GM21390 (cell line): ENCODE measurements around the gene MED13L.
"Not testable (repeated sequence)": the region's sequence is repeated elsewhere in the genome, so short reads cannot be mapped to it uniquely, and the experiment has no call there.

ENCODE experiments used
- ATAC-seq: cut with Tn5 transposase; IDR thresholded peaks from one replicate; pipeline ENCODE4 v1.9.1; 2021; ENCODE audit not compliant: unreplicated experiment

MED13L gene

DNA sequence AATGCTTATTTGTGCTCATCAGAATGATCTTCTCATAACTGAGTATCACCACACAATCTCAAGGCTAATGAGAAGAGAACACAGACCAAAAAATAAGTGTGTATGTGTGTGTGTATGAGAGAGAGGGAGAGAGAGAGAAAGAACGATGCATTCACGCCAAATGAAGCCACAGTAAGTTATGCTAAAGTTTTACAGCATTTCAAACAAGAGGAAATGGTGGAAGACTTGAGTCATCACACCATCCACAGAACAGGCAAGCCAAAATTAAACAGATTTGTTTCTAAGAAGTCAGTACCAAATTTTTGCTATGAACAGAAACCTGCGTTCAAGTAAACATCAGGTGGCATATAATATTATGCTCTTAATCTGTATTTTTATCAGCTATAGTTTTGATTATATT is 141.2 kb downstream of the MED13L start:
- ATAC-seq: no peak

- ATAC-seq: no peak
Observed at GRCh38 chr12:116135209-116135930, 142.1 kb downstream of the MED13L start.

DNA sequence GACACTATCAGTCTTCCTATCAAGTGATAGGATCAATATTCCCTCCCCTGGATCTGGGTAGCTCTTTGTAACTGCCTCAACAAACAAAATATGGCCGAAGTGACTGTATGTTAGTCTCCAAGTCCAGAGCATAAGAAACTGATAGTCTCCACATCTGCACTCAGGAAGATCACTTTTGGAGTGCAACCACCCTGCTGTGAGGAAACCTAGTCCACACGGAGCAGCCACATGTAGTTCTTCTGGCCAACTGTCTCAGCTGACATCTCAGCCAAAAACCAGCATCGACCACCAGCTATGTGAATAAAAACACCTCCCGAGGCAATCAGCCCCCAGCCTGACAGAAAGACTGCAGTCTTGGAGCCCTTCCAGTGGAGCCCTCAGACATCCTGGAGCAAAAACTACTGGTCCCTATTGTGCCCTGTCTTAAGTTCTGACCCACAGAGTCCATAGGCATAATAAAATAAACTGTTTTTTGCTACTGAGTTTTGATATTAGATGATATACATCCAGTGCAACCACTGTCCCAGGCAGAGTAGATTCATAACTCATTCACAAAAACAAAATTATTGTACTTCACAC is 143.8 kb downstream of the MED13L start:
- no peak for ATAC-seq

GRCh38 chr12:116133149-116133548 is 144.3 kb downstream of the MED13L start:
- ATAC-seq: no peak

GRCh38 chr12:116131987-116132386 is 145.5 kb downstream of the MED13L start:
- not testable (repeated sequence) for ATAC-seq

DNA sequence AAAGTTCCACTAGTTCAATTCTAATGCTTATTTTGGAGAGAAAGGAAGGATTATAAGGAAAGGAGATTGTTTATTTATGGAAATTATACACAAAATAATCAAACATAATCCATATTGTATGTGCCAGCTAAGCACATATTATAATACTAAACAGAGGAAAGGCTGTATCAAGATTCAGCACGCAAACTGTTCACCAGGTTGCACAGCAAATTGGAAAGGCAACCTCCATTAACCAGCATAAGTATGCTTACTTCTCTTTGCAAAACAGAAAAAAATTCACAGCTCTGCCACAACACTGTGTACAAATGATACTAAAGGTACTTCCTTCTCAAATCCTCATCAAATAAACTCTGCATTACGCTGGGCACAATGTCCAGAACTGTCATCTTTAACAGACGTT is 146.3 kb downstream of the MED13L start:
- ATAC-seq: no peak

- no peak for ATAC-seq
Observed at GRCh38 chr12:116130431-116130830, 147.1 kb downstream of the MED13L start.

GRCh38 chr12:116128779-116129178 is 148.7 kb downstream of the MED13L start:
- ATAC-seq: no peak

GRCh38 chr12:116127859-116128258 is 149.6 kb downstream of the MED13L start:
- no peak for ATAC-seq

GRCh38 chr12:116126610-116127009 is 150.9 kb downstream of the MED13L start:
- no peak for ATAC-seq

DNA sequence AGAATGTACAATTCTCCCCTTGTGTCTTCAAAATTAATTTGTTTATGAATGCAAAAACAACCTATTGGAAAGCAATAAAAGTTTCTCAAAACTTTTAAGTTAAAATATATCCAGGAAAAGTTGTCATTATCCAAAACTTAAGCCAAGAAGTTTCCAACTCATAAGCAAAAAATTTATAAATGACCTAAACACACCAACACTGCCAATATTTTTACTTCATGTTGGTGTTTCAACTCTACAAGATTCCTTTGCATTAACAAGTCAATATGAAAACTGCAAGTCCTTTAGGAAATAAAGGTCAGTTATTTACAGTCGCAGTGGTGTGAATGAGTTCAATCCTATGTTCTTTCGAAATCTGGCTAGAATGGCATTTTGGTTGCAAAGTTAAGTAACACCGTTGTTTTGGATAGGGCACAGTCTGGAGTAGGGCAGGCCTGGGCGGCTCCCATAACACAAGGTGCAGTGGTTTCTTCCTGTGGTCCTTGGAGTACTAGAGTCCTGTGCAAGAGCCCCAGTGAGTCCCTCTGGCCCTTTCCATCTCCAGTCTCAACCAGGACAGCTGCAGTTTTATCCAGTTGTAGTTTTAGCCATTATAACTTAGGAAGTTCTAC is 151.4 kb downstream of the MED13L start:
- no peak for ATAC-seq

- ATAC-seq: no peak
Observed at GRCh38 chr12:116125084-116125483, 152.4 kb downstream of the MED13L start.

GRCh38 chr12:116123451-116124258 is 153.8 kb downstream of the MED13L start:
- ATAC-seq: no peak

DNA sequence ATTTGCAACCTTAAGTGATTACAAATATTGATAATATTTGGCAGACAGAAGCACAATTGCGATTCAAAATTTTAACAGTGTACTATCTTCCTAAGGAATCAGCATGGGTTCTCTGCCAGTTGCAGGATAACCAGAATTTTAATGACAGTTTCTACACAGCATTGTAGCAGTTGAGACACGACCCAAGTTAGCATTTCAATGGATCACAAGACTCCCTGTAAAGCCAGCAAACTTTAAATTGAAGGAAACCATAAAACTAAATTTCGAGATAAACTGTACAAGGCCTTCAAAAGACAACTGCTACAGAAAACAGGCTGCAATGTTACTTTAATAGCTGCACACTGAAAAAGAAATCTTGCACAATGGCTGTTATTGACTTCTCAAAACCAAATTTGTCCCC is 154.9 kb downstream of the MED13L start:
- no peak for ATAC-seq

DNA sequence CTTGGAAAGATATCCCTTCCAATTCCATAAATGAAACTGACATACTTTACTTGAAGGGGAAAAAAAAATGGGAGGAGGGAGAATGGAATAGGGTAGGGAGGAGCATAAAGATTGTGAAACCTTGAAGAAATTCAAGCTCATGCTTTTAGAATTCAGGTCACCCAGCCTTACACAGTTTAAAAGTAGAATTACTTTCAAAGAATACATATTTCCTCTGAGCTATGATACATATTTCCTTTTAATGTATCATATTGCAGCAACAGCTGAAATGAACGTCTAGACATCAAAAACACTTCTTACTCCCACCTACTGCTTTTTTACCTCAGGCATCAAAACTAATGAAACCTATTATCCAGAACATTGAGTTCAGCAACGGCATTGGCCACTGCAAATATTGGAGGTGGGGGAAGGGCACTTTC is 156.0 kb downstream of the MED13L start:
- ATAC-seq: no peak

GRCh38 chr12:116116650-116117424 is 160.7 kb downstream of the MED13L start:
- ATAC-seq: no peak

- ATAC-seq: no peak
Observed at GRCh38 chr12:116113398-116114130, 163.9 kb downstream of the MED13L start.

DNA sequence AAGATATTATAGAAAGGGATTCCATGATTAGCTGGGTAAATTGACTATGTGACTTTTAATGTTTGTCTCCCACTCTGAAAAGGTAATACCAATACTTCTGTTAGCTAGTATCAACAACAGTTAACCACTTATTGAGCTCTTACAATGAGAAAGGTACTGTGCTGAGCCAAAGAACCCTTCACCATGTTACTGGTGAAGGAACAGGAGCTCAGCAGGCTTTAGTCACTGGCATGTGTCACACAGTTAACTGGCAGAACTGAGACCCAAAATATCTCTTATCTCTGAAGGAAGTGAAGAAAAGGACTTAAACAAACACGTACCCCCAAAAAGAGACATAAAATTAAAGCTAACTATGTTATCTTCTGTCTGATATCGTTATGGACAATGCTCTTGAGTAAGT is 170.6 kb downstream of the MED13L start:
- ATAC-seq: no peak

DNA sequence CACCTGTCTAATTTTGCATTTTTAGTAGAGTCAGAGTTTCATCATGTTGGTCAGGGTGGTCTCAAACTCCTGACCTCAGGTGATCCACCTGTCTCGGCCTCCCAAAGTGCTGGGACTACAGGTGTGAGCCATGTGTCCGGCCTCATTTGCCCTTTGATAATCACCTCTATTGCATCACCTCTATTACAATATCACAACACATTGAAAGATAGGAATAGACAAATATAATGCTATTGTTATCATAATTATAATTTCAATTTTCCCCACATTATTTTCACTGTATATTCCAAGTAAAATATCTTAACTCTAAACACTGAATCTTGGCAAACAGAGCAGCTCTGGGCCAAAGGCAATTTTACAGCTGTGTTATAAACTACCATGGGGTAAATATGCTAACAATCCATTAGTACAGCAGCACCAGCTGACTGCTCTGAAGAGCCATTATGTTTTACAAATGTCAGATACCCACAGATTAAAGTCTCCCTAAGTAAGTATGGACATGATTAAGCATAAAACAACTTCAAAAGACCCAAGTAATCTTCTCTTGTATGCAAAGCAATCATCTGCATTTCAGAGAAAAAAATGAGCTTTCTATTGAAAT is 173.2 kb downstream of the MED13L start:
- ATAC-seq: no peak

GRCh38 chr12:116101991-116102390 is 175.5 kb downstream of the MED13L start:
- ATAC-seq: no peak
